GM19395 (cell line): ENCODE measurements around the gene OR11H7.
"Not testable (repeated sequence)": the region's sequence is repeated elsewhere in the genome, so short reads cannot be mapped to it uniquely, and the experiment has no call there.

Experiments used
- ATAC-seq: cut with Tn5 transposase; IDR thresholded peaks from one replicate; pipeline ENCODE4 v1.9.1; 2021; ENCODE audit warnings: mild to moderate bottlenecking, moderate library complexity; ENCODE audit not compliant: unreplicated experiment

The OR11H7 gene

DNA sequence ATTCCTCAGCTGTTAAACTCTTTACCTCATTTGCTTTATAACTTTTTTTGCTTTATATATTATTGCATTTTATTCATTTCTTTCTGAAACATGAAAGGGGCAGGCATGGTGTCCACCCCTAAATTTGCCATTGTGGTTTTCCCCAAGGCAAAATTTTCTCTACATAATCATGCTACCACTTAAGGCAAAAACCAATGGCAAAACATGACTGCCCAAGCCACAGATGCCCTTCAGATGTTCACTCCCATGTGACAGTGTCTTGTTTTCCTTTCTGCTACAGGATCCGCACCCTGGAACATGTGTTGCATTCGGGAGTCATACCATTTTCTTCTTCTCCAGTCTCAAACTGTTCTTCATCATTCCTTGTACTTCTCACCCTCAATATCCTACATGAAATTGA lies 48.6 kb downstream of the OR11H7 start:
- ATAC-seq = no peak

DNA sequence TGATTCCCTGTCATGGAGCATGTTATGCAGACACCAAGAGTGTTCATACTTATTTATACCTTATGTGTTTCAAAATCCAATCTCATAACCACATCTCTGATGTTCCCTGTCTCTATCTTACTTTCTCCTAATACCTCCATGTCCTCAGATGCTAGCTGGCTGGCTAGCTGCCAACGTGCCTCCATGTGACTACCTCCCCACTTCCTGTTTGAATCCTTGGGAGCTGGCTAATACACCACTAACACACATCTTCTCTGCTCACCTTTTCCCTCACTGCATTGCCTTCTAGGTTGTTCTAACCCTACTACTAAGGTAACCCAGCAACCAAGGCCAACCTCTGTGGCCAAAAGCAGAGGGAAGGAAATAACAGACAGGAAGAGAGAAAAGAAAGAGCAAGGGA lies 49.6 kb downstream of the OR11H7 start:
- ATAC-seq = no peak

DNA sequence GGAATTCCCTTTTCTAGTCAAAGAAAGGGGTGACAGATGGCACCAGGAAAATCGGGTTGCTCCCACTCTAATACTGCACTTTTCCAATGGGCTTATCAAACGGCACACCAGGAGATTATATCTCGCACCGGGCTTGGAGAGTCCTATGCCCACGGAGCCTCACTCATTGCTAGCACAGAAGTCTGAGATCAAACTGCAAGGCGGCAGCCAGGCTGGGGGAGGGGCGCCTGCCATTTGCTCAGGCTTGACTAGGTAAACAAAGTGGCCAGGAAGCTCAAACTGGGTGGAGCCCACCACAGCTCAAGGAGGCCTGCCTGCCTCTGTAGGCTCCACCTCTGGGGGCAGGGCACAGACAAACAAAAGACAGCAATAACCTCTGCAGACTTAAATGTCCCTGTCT lies 51.5 kb downstream of the OR11H7 start:
- not testable (repeated sequence) for ATAC-seq
